ENCODE data around the gene JMJD1C.
"Not testable (repeated sequence)": the region's sequence is repeated elsewhere in the genome, so short reads cannot be mapped to it uniquely, and the experiment has no call there.

The JMJD1C gene

DNA sequence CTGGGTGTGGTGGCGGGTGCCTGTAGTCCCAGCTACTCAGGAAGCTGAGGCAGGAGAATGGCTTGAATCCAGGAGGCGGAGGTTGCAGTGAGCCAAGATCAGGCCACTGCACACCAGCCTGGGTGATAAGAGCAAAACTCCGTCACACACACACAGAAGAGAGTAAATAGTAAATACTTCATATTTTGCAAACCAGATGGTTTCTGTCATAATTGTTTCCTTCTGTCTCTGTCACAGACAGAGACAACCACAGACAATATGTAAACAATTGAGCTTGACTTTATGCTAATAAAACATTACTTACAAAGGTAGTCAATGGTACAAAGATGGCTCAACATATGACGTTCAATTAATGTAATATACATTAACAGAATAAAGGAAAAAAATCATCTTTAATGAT lies 83.7 kb downstream of the JMJD1C start:
- TF ChIP-seq, protein P1, sequence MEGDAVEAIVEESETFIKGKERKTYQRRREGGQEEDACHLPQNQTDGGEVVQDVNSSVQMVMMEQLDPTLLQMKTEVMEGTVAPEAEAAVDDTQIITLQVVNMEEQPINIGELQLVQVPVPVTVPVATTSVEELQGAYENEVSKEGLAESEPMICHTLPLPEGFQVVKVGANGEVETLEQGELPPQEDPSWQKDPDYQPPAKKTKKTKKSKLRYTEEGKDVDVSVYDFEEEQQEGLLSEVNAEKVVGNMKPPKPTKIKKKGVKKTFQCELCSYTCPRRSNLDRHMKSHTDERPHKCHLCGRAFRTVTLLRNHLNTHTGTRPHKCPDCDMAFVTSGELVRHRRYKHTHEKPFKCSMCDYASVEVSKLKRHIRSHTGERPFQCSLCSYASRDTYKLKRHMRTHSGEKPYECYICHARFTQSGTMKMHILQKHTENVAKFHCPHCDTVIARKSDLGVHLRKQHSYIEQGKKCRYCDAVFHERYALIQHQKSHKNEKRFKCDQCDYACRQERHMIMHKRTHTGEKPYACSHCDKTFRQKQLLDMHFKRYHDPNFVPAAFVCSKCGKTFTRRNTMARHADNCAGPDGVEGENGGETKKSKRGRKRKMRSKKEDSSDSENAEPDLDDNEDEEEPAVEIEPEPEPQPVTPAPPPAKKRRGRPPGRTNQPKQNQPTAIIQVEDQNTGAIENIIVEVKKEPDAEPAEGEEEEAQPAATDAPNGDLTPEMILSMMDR (conservative IDR thresholded peaks at IDR 0.05): no peak
- TF ChIP-seq ZFX (IDR thresholded peaks at IDR 0.05): no peak
- no peak overlapping the region for H3K27ac ChIP-seq

DNA sequence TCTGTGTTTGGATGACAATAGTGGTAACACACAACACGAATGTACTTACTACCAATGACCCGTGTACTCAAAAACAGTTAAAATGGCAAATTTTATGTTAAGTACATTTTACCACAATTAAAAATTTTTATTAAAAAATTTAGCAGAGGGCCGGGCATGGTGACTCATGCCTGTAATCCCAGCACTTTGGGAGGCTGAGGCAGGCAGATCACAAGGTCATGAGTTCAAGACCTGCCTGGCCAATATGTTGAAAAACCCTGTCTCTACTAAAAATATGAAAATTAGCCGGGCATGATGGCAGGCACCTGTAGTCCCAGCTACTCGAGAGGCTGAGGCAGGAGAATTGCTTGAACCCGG lies 88.5 kb downstream of the JMJD1C start:
- H3K27ac ChIP-seq: not testable (repeated sequence)

DNA sequence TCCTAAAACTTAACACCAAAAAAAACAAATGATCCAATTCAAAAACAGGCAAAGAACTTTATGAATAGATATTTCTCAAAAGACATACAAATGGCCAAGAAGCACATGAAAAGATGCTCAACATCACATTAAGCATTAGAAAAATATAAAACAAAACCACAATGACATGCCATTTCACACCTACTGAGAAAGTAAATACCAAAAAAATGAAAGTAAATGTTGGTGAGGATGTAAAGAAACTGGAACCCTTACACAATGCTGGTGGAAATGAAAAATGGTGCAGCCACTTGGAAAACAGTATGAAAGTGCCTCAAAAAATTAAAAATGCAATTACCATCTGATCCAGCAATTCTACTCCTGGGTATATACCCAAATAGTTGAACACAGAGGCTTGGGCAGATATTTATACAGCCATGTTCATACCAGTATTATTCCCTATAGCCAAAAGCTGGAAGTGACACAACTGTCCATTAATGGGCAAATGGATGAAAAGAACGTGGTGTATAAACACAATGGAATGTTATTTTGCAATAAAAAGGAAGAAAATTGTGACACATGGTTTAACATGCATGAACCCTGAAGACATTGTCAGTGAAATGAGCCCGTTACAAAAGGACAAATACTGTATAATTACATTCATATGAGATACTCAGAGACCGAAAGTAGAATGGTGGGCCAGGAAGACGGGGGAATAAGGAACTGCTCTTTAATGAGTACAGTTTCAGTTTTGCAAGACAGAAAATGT lies 89.0 kb downstream of the JMJD1C start:
- TF ChIP-seq, protein P1 (conservative IDR thresholded peaks at IDR 0.05): no peak
- no peak overlapping the region for H3K27ac ChIP-seq

DNA sequence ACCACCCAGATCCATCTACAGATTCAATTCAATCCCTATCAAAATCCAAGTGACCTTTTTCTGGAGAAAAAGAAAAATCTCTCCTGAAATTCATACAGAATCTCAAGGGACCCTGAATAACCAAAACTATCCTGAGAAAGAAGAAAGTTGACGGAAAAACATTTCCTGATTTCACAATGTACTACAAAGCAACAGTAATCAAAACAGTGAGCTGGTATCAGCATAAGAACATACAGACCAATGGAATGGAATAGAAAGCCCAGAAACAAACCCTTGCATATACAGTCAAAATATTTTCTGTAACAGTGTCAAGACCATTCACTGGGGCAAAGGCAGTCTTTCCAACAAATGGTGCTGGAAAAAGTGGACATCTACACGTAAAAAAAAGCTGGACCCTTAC lies 89.9 kb downstream of the JMJD1C start:
- H3K27ac ChIP-seq: no peak overlapping the region
- TF ChIP-seq, protein P1 (conservative IDR thresholded peaks at IDR 0.05): no peak
- TF ChIP-seq ZFX (IDR thresholded peaks at IDR 0.05): no peak

DNA sequence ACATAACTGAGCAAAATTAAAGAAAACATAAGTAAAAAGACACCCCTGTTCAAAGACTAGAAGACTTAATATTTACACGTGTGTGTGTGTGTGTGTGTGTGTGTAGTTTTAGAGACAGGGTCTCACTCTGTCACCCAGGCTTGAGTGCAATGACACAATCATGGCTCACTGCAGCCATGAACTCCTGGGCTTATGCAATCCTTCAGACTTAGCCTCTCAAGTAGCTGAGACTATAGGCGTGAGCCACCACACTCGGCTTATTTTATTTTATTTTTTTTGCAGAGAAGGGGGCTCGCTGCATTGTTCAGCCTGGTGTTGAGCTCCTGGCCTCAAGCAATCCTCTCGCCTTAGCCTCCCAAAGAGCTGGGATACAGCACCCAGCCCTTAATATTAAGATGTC lies 90.3 kb downstream of the JMJD1C start:
- no peak overlapping the region for H3K27ac ChIP-seq
- no peak for TF ChIP-seq ZFX (IDR thresholded peaks at IDR 0.05)
- TF ChIP-seq, protein P1 (conservative IDR thresholded peaks at IDR 0.05): no peak

DNA sequence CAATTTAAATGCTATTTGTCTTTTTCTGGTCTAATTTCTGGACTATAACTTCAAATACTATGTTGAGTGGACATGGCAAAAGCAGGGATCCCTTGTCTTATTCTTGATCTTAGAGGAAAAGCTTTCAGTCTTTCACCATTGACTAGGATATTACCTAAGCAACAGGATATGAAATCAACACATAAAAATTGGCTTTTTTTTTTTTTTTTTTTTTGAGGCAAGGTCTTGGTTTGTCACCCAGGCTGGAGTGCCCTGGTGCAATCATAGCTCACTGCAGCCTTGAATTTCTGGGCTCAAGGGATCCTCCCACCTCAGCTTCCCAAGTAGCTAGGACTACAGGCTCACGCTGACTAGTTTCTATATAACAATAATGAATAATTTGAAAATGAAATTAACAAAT lies 90.8 kb downstream of the JMJD1C start:
- no peak for TF ChIP-seq ZFX (IDR thresholded peaks at IDR 0.05)
- TF ChIP-seq, protein P1 (conservative IDR thresholded peaks at IDR 0.05): no peak
- no peak overlapping the region for H3K27ac ChIP-seq

DNA sequence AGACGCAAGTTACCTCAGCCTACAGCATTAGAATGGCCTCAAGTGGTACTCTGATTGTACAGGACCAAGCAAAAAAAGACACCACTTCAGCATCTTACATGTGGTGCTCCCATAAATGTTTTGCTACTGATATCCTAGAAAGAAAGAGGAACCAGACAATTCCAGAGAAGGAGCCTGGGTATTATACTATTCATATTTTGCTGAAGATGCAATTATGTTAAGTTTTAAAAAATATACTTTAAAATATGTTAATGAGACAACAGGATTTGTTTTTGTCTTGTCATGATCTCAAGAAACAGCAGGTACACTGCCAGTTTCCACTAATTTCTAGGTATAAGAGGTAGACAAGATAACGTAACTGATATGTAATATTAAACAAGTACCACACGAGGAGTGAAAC lies 92.6 kb downstream of the JMJD1C start:
- H3K27ac ChIP-seq: no peak overlapping the region
- TF ChIP-seq, protein P1 (conservative IDR thresholded peaks at IDR 0.05): no peak
- no peak for TF ChIP-seq ZFX (IDR thresholded peaks at IDR 0.05)

DNA sequence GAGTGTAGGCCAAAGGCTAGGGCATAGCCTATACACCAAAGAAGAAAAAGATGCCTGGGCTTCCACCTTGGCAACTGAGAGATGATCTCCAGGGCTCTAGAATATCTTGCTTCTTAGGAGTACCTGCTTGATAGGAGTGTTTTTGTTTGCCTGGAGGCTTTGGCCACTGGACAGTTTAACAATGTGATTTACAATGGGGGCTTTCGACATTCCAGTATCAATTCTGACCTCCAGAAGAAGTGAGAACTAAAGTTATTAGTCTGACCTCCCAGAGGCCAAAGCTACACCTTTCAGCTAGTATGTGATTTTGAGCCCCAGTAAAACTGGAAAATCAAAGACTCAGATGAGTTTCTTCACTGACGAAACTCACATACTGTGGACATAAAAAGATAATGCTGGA lies 96.1 kb downstream of the JMJD1C start:
- TF ChIP-seq ZFX (IDR thresholded peaks at IDR 0.05): no peak
- TF ChIP-seq, protein P1 (conservative IDR thresholded peaks at IDR 0.05): no peak

More for the DNA sequence above, 96.1 kb downstream of the JMJD1C start:
- no peak overlapping the region for H3K27ac ChIP-seq

Measured in C4-2B (cell line).